Measurements from ENCODE around the gene ACSL6.

ACSL6 gene

DNA sequence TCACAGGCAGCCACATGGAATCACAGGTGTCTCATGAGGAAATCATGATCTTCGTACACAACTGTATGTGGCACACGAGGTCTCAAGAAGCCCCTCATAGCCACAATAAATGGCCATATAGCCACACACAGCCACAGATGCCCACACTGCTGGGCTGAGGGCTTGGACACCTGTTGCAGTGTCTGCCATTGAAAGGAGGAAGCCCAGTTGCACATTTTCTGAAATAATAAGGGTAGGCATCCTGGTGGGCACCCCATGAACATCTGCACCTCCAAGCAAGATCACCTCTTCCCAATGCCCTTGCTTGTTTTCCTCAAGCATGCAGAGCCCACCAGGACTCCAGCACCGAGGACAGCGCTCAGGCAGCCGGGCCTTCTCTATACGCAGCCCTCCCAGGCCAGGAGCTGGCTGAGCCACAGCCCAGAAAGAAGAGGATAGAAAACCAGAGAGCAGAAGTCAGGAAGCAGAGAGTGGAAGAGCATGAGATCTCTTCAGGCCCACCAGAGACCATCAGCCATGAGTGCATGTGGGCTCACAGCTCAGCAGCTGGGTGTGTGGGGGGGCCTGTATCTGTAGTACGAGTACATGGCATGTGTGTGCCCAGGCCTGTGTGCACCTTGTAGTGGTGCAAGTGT lies 1.0 kb upstream of the ACSL6 start:
- Histone ChIP-seq H3K27ac (ENCODE audit: low read length) (no peak overlapping the region), H3K27me3 (ENCODE audit: low read depth, low read length) (peaks cover 13% of the 10 kb centered on the region)

DNA sequence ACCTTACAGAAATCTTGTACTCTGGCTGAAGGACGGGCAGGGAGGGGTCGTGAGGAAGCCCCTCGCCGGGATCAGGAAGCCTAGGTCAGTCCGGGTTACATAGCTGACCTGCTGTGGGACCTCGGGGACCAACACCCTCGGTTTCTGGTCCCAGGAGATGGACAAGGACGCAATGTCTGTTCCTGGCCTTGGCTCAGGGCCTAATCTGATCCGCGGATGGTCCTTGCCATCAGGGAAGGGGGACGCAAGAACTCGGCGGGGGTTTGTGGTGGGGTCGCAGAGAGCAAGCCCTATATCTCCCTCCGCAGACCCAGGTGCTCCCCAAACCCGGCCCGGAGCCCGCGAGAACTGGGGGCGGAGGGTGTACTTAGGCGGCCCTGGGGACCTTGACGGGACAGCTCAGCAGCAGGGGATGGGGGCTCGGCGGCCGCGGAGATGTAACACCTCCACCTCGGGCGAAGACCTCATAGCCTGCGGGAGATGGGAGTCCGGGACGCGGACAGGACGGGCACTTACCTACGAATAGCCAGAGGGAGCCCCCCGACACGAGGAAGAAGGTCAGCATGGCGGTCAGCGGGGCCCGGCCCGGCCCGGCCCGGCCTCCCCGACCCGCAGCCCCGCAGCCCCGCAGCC lies 353 bp downstream of the ACSL6 start:
- peaks cover 0 to 10% of the 10 kb centered on the region in 2 donors for H3K4me1 ChIP-seq (ENCODE audit: control insufficient read depth in 1 of 2, insufficient read depth in 2 of 2, low read length in 2 of 2)
- H3K27ac ChIP-seq (ENCODE audit: low read length), result no peak overlapping the region
- peaks cover 13% of the 10 kb centered on the region for H3K27me3 ChIP-seq (ENCODE audit: low read depth, low read length)
- H3K9me3 ChIP-seq (ENCODE audit: control insufficient read depth in 1 of 2, low read length in 2 of 2), result no peaks in the 10 kb centered on the region
- H3K4me3 ChIP-seq (ENCODE audit: low read depth in 1 of 2, low read length in 2 of 2), result peak overlapping the region; percentile 37 to 72
- H3K36me3 ChIP-seq (ENCODE audit: control insufficient read depth in 1 of 2, insufficient read depth in 2 of 2, low read length in 2 of 2), result no peaks in the 10 kb centered on the region

More for the DNA sequence above, 1.0 kb upstream of the ACSL6 start:
- Histone ChIP-seq H3K36me3 (ENCODE audit: control insufficient read depth in 1 of 2, insufficient read depth in 2 of 2, low read length in 2 of 2) (no peaks in the 10 kb centered on the region), H3K4me3 (ENCODE audit: low read depth in 1 of 2, low read length in 2 of 2) (no peak overlapping the region), H3K9me3 (ENCODE audit: control insufficient read depth in 1 of 2, low read length in 2 of 2) (no peaks in the 10 kb centered on the region), H3K4me1 (ENCODE audit: control insufficient read depth in 1 of 2, insufficient read depth in 2 of 2, low read length in 2 of 2) (peaks cover 0 to 10% of the 10 kb centered on the region in 2 donors)

DNA sequence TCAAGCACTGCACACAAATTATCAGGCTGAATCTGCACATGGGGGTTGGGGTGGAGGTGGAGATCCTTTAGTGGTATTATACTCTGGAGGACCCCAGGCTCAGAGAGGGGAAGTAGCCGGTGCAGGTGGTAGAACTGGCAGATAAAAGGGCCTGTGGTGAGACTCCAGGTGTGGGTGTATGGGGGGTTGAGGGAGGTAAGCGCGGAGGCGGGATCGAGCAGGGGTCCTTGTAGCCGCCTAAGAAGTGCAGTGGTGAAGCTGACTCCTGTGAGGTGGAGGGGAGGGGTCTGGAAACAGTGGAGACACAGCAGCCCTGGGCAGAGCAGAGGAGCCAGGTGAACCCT lies 841 bp downstream of the ACSL6 start:
- H3K27ac ChIP-seq (ENCODE audit: low read length), result no peak overlapping the region
- peaks cover 0 to 10% of the 10 kb centered on the region in 2 donors for H3K4me1 ChIP-seq (ENCODE audit: control insufficient read depth in 1 of 2, insufficient read depth in 2 of 2, low read length in 2 of 2)
- H3K4me3 ChIP-seq (ENCODE audit: low read depth in 1 of 2, low read length in 2 of 2), result peak overlapping the region in 1 of 2 donors; percentile 72
- no peaks in the 10 kb centered on the region for H3K36me3 ChIP-seq (ENCODE audit: control insufficient read depth in 1 of 2, insufficient read depth in 2 of 2, low read length in 2 of 2)
- H3K27me3 ChIP-seq (ENCODE audit: low read depth, low read length), result peaks cover 13% of the 10 kb centered on the region
- H3K9me3 ChIP-seq (ENCODE audit: control insufficient read depth in 1 of 2, low read length in 2 of 2), result no peaks in the 10 kb centered on the region

DNA sequence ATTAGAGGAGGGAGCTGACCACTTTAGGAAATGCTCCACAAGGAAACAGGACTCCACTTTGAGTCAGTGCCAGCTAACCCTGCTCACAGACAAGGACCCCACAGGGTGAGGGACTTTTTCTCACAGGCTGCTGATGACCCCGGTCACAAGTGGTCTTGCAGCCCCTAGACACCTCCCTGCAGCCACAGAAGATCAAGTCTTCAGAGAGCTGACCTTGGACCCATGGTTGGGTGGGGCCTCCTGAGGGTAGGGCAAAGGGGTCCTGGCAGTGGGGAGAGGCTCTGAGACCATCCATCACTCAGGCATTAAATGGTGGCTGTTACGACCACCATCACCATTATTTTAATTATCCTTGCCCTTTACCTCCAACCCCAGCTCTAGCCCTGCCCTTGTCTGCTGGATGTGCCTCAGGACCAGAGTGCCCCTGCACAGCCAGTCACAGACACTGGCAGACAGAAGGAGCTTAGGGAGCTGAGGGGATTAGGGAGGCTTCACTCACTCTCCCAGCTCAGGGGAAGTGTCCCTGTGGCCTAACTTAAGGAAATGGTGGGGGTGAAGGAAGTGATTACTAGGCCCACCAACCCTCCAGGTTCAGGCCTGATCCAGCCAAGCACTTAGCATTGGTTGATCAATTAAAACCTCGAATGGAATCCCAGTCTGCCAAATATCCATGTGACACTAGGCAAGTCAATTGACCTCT lies 1.6 kb downstream of the ACSL6 start:
- Histone ChIP-seq H3K27ac (ENCODE audit: low read length) (no peak overlapping the region), H3K4me1 (ENCODE audit: control insufficient read depth in 1 of 2, insufficient read depth in 2 of 2, low read length in 2 of 2) (peaks cover 0 to 10% of the 10 kb centered on the region in 2 donors)

DNA sequence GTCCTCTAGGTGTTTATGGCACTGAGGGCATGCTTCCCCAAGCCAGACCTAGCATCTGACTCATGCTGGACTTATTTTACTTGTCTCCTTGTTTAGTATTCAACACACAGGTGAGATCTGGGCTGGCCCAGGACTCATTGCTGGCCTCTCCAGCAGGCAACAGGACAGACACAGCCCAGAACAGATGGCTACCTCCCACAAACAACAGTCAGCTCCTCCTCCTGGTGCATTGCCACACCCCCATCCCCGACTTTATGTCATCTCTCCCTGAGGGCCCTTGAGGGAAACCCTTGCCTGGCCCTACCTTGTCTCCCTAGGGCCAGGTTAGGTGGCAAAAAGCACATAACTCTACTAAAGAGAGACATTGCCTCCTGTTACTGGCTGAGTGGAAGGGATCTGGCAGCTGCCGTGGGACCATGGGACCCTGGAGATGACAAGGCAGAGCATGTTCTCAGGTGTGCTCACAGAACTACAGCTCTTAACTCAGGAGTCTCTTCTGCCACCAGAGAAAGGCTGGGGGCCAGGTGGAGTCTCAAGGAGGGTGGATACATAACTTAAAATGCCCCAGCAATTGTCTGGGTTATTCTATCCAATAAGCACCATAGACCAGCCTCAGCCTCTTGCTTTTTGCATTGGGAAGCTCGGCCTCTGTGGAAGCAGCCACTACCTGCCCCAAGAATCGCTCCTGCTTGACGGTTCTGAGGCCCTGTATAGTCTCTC lies 2.3 kb downstream of the ACSL6 start:
- H3K27me3 ChIP-seq (ENCODE audit: low read depth, low read length), result peaks cover 13% of the 10 kb centered on the region
- no peaks in the 10 kb centered on the region for H3K9me3 ChIP-seq (ENCODE audit: control insufficient read depth in 1 of 2, low read length in 2 of 2)
- no peak overlapping the region for H3K4me3 ChIP-seq (ENCODE audit: low read depth in 1 of 2, low read length in 2 of 2)
- H3K4me1 ChIP-seq (ENCODE audit: control insufficient read depth in 1 of 2, insufficient read depth in 2 of 2, low read length in 2 of 2), result peaks cover 0 to 10% of the 10 kb centered on the region in 2 donors
- H3K27ac ChIP-seq (ENCODE audit: low read length), result no peak overlapping the region
- H3K36me3 ChIP-seq (ENCODE audit: control insufficient read depth in 1 of 2, insufficient read depth in 2 of 2, low read length in 2 of 2), result no peaks in the 10 kb centered on the region

More for the DNA sequence above, 1.6 kb downstream of the ACSL6 start:
- Histone ChIP-seq H3K9me3 (ENCODE audit: control insufficient read depth in 1 of 2, low read length in 2 of 2) (no peaks in the 10 kb centered on the region), H3K27me3 (ENCODE audit: low read depth, low read length) (peaks cover 13% of the 10 kb centered on the region), H3K36me3 (ENCODE audit: control insufficient read depth in 1 of 2, insufficient read depth in 2 of 2, low read length in 2 of 2) (no peaks in the 10 kb centered on the region), H3K4me3 (ENCODE audit: low read depth in 1 of 2, low read length in 2 of 2) (no peak overlapping the region)

DNA sequence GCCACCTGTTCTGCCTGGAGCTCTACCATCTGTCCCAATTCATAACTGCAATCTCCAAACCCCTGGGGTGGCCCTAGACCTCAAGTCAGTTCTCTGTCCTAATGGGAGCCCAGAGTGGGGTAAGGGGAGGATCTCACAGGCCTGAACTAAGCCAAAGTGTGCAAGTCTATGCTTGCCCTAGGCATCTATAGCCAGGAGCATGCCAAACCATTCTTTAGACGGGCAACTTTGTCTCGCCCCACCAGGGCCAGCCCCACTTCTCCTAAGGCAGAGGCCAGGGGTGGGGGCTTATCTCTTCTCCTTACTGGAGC lies 3.3 kb downstream of the ACSL6 start:
- no peak overlapping the region for H3K27ac ChIP-seq (ENCODE audit: low read length)
- no peak overlapping the region for H3K4me3 ChIP-seq (ENCODE audit: low read depth in 1 of 2, low read length in 2 of 2)
- no peaks in the 10 kb centered on the region for H3K9me3 ChIP-seq (ENCODE audit: control insufficient read depth in 1 of 2, low read length in 2 of 2)
- peaks cover 13% of the 10 kb centered on the region for H3K27me3 ChIP-seq (ENCODE audit: low read depth, low read length)
- H3K36me3 ChIP-seq (ENCODE audit: control insufficient read depth in 1 of 2, insufficient read depth in 2 of 2, low read length in 2 of 2), result no peaks in the 10 kb centered on the region
- H3K4me1 ChIP-seq (ENCODE audit: control insufficient read depth in 1 of 2, insufficient read depth in 2 of 2, low read length in 2 of 2), result peaks cover 0 to 10% of the 10 kb centered on the region in 2 donors

DNA sequence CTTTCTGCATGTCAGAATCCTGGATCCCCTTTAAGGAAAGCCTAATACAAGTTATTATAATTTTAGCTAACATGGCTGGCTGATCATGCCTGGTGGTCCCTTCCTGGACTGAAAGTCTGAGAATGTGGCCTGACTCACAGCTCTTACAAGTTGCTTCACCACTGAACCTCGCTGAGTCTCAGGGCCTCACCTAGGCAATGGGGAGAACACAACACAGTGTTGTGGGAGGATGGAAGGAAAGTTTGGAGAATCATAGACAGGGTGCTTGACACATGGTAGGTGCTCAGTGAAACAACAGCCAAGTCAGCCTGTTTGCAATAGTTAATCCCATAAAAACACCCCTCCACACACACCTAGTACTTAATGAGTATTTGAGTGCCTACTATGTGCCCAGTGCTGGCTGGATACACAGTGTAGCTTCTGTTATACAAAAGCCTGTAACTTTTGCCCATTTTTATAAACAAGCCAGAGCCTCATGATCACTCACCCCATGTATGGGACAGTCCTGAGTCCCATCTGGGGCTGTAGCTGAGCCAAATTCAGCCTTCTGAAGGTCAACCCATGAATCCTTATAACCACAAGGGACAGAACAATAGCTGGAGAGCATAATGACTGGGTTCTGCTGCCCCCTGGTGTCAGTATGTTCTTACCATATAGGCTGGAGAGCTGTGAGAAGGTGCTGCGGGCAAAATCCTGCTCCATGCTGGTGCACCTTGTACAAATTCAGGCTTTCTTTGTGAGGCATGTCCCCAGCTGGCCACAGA lies 3.9 kb downstream of the ACSL6 start:
- Histone ChIP-seq H3K27me3 (ENCODE audit: low read depth, low read length) (peaks cover 13% of the 10 kb centered on the region), H3K4me1 (ENCODE audit: control insufficient read depth in 1 of 2, insufficient read depth in 2 of 2, low read length in 2 of 2) (peaks cover 0 to 11% of the 10 kb centered on the region in 2 donors), H3K9me3 (ENCODE audit: control insufficient read depth in 1 of 2, low read length in 2 of 2) (no peaks in the 10 kb centered on the region), H3K4me3 (ENCODE audit: low read depth in 1 of 2, low read length in 2 of 2) (no peak overlapping the region), H3K27ac (ENCODE audit: low read length) (no peak overlapping the region), H3K36me3 (ENCODE audit: control insufficient read depth in 1 of 2, insufficient read depth in 2 of 2, low read length in 2 of 2) (no peaks in the 10 kb centered on the region)

DNA sequence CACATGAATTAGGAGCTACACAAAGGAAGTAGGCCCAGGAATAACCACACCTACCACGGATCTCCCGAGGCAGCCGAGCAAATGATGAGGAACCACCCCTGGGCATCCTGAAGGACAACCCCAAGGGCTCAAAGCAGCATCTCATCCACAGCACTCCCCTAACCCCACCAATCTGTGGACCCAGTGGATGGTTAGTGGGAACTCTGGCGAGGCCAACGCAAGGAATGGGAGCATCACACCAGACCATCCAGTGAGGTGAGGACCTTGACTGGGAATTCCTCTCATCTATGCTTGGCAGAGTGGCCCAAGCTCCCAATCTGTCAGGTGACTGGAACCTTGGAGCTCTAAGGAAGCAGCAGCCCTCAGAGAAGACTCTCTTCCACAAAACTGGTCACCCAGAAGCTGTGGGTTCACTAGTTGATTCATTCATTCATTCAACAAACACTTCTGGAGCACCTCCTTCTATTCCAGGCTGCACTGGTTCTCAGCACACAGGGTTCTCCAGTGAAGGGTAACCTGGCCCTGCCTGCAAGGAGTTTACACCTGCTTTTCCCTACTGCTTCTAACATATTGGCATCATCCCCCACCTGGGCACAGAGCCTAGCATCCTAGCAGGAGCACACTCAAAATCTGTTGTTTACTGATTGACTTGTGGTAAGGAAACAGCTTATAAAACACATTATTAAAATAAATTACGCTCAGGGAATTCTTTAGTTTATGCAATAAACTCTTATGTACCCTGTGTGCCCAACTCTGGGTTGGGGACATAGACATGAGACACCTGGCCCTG lies 4.9 kb downstream of the ACSL6 start:
- Histone ChIP-seq H3K4me1 (ENCODE audit: control insufficient read depth in 1 of 2, insufficient read depth in 2 of 2, low read length in 2 of 2) (peaks cover 0 to 10% of the 10 kb centered on the region in 2 donors), H3K36me3 (ENCODE audit: control insufficient read depth in 1 of 2, insufficient read depth in 2 of 2, low read length in 2 of 2) (no peaks in the 10 kb centered on the region), H3K27me3 (ENCODE audit: low read depth, low read length) (peaks cover 7% of the 10 kb centered on the region), H3K4me3 (ENCODE audit: low read depth in 1 of 2, low read length in 2 of 2) (no peak overlapping the region), H3K9me3 (ENCODE audit: control insufficient read depth in 1 of 2, low read length in 2 of 2) (no peaks in the 10 kb centered on the region), H3K27ac (ENCODE audit: low read length) (no peak overlapping the region)

DNA sequence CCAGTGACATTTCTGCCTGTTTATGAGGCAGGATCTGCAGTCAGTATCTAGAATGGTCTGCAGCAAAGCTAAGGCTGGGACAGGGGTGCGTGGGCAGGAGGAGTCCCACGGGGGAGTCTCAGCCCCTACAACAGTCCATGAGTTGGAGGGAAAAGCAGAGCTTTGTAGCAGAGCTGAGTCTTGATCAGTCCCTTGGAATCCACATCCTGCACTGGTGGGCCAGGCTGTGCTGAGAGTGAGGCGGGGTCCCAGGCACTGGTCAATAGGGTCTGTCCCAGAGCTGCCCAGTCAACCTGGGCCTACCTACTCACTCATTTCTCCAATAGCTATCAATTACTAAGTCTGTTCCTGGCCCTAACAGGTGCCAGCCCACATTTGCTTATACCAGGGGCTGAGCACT lies 5.9 kb downstream of the ACSL6 start:
- Histone ChIP-seq H3K4me1 (ENCODE audit: control insufficient read depth in 1 of 2, insufficient read depth in 2 of 2, low read length in 2 of 2) (peaks cover 0 to 5% of the 10 kb centered on the region in 2 donors), H3K27me3 (ENCODE audit: low read depth, low read length) (peaks cover under 1% of the 10 kb centered on the region), H3K9me3 (ENCODE audit: control insufficient read depth in 1 of 2, low read length in 2 of 2) (no peaks in the 10 kb centered on the region), H3K4me3 (ENCODE audit: low read depth in 1 of 2, low read length in 2 of 2) (no peak overlapping the region), H3K27ac (ENCODE audit: low read length) (no peak overlapping the region), H3K36me3 (ENCODE audit: control insufficient read depth in 1 of 2, insufficient read depth in 2 of 2, low read length in 2 of 2) (no peaks in the 10 kb centered on the region)

DNA sequence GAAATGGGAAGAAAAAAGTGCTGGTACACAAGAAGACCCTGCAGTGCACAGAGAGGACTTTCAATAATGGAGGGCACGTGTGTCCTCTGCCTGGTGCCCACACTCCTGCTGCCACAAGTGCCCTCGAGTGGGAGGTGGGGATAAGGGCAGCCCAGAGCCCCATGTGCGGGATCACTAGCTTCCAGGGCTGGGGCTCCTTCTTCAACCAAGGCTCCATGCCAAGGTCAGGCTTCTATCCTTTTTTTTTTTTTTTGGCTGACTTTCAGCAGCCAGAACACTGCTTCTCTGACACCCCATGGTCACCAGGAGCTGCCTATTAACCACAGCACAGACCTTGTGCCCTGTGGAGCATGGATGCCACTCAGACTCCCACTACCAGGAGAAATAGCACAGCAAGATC lies 7.5 kb downstream of the ACSL6 start:
- peaks cover 2 to 5% of the 10 kb centered on the region in 2 donors for H3K4me1 ChIP-seq (ENCODE audit: control insufficient read depth in 1 of 2, insufficient read depth in 2 of 2, low read length in 2 of 2)
- H3K27me3 ChIP-seq (ENCODE audit: low read depth, low read length), result peaks cover 4% of the 10 kb centered on the region
- no peak overlapping the region for H3K27ac ChIP-seq (ENCODE audit: low read length)
- H3K9me3 ChIP-seq (ENCODE audit: control insufficient read depth in 1 of 2, low read length in 2 of 2), result no peaks in the 10 kb centered on the region
- no peak overlapping the region for H3K4me3 ChIP-seq (ENCODE audit: low read depth in 1 of 2, low read length in 2 of 2)
- H3K36me3 ChIP-seq (ENCODE audit: control insufficient read depth in 1 of 2, insufficient read depth in 2 of 2, low read length in 2 of 2), result no peaks in the 10 kb centered on the region

All from muscle layer of duodenum (tissue), 2 donors.